Measurements from ENCODE around the gene SF3B6.

Gene SF3B6

DNA sequence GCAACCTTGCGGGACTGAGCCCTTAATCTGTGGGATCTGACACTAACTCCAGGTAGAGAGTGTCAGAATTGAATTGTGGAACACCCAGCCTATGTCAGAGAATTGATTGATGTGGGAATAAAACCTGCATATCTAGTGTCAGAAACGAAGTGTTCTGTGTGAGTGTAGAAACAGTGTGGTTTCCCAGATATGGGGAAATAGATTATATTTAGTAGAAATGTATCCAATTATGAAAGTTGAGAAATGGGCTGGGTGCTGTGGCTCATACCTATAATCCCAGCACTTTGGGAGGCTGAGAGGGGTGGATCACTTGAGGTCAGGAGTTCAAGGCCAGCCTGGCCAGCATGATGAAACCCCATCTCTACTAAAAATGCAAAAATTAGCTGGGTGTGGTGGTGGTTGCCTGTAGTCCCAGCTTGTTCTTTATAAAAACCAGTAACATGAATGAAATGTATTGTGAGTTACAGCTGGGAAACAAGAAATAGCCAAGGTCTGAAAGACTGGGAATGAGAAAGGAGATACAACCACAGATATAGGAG is 12.8 kb upstream of the SF3B6 start:
- no peak for DNase-seq

DNA sequence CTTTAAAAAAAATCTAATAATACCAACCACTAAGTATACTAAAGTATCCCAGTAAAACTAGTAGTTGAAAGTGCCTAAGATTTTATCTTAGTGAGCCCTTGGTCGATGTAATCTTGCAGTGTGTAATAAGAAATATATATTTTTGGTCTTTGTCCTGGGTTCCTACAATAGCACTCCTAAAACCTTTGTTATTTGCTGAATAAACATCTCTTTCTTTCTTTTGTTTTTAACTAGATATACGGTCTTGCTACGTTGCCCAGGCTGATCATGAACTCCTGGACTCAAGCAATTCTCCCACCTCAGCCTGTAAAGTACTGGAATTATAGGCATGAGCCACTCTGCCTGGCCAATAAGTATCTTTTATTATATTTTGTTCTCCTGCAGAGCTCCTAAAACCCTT is 10.9 kb upstream of the SF3B6 start:
- DNase-seq: no peak

DNA sequence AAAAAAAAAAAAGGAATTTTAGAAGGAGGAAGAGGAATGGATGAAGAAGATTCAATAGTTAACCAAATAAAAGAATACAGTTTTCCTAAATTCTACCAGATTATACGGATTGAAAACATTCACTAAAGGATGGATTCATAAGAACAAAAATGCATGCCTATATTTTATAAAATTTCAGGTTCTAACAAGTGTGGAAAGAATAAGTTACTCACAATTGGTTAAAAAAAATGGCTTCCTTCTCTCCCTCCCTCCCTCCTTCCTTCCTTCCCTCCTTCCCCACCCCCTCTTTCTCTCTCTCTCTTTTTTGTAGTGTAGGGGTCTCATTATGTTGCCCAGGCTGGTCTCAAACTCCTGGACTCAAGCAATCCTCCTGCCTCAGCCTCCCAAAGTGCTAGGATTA is 10.1 kb upstream of the SF3B6 start:
- no peak for DNase-seq

DNA sequence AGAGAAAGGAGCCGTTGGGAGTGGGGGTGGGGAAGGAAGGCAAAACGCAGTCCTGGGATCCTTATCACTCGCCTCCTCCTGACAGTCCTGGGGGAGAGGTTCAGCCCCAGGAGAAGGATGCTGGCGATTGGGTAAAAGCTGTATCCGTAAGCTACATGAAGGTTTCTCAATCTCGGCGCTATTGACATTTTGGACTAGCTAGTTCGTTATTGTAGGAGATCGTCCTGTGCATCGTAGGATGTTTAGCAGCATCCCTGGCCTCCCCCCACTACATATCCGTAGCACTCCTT is 9.0 kb upstream of the SF3B6 start:
- no peak for DNase-seq

DNA sequence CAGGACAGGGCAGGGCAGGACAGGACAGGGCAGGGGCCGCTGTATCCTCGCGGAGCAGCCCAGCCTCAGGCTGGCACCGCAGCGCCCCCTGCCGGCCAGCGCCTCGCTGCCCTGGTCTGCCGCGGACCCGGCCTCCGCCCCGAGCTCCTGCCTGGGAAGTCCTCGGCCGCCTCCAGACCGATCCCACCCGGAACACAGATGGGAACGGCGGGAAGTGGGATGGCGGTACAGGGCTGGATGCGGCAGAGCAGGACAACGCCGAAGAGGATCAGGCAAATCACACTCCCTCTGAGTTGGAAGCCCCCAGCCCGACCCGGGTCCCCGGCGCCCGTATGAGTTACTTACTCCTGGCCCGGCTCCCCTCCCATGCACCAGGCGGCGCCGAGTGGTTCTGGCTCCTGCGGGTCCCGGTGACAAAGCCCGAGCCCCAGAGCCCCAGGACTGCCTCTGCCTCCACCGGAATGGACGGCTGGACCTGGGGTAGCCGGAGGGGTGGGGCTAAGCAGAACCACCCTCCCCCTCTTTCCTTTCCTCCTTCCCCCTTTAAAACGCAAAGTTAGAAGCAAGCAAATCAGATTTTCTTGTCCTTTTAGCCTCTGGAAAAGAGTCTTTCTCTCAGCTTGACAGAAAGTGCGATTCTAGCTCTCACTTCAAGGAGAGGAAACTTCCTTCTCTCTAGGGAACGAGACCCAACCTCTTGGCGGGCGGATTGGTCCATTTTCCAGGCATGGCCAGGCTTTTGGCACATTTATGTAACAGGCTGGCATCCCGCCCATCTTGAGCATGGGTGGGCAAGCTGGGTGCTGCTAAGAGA is 8.5 kb upstream of the SF3B6 start, which contains the start of gene TP53I3:
TP53I3 (minus strand) TSS at position 449 of the 814 bp plus-strand sequence. CDS start 508 bp downstream, outside the sequence.
- peak; percentile 69 for DNase-seq

DNA sequence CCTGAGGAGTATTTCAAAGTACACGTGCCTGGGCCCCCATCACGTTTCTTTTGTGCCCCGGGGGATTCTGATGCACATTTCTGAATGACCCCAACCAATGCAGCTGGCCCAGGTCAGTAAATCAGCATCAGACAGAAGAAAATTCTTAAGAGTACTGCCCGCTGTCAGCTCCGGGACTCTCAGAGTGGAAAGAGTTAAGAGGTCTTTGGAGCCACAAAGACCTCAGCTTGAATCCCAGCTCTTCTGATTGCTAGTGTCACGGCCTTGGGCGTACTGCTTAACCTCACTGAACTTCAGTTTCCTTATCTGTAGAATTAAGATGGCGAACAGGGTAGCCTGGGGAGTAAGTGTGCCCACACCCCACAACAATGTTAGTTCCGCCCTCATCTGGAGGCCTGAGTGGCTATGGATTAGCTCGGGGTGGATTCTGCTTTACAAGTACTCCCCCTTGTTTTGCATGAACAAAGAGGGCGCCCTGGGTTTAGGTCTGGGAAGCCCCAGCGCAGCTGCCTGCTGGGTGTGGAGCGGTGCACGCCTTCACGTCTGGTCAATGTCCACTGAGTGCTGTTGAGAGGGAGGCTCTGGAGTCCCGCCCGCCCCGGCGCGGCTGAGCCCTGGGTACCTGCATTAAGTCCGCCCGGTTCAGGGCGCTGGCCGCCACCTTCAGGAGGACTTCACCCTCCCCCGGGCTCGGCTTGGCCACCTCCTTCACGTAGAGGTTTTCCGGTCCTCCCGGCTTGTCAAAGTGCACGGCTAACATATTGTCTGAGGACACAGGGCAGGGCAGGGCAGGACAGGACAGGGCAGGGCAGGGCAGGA is 7.7 kb upstream of the SF3B6 start:
- DNase-seq: peak; percentile 55

DNA sequence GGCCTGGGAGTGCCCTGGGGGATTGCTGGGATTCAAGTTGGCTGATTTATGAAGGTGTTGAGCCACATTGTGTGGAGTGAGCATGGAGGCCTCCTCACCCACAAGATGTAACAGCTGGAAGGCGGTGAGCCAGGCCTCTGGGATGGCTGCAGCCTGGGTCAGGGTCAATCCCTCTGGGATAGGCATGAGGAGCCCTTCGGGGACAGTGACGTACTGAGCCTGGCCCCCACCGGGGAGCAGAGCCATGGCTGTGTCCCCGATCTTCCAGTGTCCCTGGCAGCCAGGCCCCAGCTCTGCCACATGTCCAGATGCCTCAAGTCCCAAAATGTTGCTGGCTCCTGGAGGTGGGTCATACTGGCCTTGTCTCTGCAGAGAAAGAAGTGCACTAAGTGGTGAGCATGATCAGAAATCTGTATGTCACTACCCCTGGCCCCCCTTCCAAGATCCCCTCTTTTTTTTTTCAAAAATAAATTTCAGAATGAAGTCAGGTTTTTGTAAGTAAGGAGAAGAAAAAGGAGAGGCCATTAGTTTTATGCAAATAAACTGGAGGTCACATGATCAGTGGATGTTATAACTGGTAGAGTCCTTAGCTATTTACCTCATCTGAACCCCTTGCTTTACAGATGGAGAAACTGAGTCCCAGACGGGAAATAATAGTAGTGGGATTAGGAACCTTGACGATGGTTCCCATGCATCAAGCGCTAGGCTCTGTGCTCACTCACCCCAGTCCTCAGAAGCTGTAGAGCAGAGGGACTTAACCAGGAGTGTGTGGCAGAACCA is 6.9 kb upstream of the SF3B6 start:
- no peak for DNase-seq

DNA sequence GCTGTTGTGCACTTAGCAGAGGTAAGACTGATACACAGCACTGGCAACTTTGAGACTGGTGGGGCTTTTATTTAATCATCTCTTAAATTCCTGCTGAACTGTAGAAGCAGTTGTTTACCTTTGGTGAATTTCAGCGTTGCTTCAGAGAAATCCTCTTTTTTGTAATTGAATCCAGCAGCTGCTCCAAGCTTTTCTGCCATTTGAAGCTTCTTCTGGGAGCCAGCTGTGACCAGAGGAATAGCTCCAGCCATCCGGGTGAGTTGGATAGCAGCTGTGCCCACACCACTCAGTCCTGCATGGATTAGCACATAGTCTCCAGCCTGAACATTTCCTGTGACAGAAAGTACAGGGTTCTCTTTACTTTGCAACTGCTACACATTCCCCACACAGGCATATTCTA is 4.6 kb upstream of the SF3B6 start:
- no peak for DNase-seq

DNA sequence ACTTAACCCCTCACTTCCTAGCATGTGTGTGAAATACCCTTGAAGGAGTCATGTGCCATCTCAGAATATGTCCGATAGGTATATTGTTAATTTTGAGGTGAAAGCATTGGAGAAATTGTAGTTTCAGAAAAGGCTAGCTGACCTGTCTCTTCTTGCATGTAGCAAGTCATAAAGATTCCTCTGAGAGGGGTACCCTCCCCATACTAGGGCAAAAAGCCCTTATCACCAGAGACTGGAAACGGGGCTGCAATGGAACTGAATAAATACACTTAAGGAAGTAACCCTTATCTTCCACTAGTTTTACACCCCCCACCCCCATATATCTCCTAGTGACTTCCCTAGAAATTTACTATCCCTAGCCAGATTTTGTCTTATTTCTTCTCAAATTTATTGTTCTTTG is 1.8 kb upstream of the SF3B6 start:
- DNase-seq: no peak

DNA sequence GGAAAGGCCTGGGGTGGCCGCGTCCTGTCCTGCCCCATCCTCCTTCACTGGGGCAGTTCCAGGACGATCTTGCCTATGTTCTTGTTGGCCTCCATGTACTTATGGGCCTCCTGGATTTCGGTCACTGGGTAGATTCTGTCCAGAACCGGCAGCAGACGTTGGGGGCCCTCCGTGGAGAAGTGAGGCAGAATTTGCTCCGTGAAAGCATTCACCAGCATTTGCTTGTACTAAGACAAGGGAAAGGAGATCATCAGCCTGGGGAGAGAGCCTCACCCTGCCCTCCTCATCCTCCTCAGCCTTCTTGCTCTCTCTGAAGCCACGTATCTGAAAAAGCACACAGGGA is 1.4 kb upstream of the SF3B6 start:
- no peak for DNase-seq

DNA sequence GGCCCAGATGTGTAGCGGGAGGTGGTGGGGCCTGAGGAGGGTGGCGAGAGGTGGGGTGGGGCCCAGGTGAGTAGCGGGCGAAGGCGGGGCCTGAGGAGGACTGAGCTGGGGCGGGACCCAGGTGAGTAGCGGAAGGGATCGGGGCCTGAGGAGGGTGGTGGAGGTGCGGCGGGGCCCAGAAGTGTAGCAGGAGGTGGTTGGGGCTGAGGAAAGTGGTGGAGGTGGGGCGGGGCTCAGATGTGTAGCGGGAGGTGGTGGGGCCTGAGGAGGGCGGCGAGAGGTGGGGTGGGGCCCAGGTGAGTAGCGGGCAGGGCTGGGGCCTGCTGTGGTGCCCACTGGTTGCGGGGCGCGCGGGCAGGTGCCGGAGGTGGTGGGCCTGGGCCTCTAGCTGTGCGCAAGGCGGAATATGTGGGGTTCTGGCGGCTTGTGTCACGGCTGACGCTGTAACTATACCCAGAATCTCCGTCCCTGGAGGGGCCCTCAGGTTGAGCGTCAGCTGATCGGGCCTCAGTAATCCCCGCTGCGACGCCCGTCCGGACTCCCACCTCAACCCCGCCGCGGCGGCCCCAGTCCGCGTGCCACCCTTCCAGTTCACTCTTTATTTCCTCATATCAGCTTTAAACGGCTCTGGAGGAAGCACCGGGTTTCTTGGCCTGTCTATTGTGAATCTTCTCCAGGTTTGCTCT is 866 bp upstream of the SF3B6 start:
- DNase-seq: no peak

DNA sequence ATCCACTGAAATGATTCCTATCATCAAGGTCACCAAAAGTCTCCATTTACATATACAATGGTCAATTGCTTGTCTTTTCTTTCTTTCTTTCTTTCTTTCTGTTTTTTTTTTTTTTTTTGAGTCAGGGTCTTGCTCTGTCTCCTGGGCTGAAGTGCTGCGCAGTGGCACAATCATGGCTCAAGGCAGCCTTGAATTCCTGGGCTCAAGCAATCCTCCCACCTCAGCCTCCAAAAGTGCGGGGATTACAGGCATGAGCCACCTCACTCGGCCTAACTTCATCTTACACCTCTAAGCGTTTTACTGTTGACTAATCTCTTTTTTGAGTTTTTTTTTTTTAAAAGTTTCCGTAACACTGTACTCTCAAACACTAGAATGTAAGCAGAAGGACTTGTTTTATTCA is 867 bp downstream of the SF3B6 start:
- no peak for DNase-seq

DNA sequence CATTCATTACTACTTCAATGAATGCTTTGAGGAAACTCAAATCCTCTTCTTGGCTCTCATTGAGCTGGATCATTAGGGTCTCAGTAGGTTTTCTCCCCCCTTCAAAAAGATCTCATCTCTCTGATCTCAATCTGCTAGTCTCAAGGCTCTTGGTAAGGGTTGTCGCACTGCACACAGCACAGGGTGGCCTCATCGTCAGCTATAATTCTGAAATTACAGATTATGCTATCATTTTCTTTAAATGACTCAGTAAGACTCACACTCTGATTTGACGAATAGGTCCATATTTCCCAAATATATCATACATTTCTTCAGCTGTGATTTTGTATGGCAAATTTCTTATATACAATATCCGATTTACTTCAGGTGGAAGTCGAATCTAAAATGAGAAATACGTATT is 2.3 kb downstream of the SF3B6 start:
- DNase-seq: no peak

DNA sequence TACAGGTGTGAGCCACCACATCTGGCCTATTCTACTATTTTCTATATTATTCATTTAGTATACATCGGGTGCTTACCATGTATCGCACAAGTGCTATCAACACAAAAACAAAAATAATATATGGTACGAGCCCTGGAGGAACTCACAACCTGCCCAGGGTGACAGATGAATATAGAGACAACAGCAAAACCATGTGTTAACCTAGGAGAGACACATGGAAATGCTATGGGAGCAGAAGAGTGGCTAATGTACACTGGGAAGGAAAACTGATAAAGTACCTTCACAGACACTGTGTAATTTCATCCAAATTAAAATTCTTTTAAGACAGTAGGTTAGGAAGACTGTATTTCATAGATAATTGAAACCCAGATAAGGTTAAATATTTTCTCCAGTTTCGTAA is 3.9 kb downstream of the SF3B6 start:
- no peak for DNase-seq

DNA sequence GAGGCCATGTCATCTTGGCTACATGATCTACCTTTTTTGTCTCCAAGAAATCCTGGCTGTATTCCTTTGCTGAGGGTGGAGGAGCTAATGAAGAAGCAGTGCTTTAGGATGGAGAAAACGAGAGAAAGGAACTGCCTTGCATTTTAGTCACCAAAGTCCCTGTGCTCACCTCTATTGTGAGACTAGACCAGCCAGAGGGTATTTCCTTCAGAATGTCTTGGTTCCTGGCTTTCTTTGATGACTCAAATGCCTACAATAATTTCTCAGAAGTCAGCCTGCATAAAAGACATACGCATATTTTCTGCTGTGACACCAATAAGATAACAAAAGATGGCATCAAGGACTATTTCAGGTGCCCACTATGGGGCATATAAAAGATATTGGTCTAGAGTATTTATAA is 10.8 kb downstream of the SF3B6 start:
- no peak for DNase-seq

DNA sequence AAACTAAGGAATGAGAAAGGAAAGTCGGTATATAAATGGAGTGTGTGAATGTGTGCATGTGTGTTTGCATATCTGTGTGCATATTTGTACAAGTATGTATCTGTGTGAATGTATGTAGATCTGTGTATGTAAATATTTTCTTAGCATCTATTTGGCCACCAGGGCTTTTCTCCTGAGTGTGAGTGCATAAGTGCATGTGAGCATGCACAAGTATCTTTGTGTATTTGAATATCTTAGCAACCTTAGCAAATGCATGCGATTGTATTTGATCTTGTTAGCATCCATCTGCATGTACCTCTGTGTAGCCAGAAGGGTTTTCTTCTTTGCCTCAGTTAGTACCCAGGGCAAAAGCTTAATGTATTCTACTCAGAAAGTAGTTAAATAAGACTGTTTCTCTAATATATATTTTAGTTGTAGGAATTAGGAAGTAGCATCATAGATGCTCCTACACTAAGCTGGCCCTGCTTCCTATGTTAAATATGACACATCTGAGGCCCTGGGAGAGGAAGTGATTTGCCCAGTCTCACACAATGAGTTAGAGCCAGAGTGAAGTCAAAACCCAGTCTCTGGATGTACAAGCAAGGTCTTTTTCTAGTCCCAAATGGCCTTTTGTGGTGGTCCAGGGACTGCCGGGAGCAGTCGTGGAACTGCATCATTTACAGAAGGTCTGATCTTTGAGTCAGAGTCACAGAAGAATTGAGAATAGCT is 17.4 kb downstream of the SF3B6 start:
- no peak for DNase-seq

DNA sequence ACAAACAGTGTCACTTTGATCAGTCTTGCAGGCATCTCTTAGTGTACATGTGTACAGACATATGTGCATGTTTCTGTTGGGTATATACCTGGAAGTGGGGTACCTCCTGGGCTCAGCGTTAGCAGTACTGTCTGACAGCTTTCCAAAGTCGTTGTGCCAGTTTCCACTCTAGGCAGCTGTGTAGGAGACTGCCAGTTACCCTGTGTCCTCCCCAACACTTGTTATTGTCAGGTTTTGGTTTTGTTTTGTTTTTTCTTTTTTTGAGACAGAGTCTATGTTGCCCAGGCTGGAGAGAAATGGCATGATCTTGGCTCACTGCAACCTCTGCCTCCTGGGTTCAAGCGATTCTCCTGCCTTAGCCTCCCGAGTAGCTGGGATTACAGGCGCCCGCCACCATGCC is 20.4 kb downstream of the SF3B6 start:
- no peak for DNase-seq

DNA sequence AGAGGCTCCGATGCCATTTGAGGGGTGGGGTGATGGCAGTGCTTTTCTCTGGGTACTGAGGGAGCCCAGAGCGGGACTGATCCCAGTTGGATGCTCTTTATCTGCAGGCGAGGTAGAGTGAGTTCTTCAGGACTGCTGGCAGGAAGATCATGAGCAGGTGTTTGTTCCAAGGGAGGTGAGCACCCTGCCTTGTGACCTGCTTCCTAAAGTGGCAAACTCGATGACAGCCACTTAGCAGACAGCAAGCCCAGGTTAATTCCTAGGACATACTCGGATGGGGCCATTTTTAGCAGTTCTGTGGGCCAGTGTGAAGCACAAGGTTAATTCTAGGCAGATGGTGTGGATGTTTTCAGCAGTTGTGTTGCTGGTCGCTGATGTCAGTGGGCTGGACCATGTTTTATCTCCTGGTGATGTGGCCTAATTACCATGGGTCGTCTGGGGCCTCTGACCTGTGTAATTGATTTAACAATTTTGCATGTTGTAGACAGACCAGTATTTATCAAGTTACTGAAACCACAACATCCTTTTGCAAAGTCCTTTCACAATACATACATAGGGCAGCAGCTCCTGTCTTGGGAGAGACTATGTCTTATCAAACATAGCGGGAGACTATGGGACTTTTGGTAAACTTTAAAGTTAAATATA is 21.6 kb downstream of the SF3B6 start:
- DNase-seq: no peak

DNA sequence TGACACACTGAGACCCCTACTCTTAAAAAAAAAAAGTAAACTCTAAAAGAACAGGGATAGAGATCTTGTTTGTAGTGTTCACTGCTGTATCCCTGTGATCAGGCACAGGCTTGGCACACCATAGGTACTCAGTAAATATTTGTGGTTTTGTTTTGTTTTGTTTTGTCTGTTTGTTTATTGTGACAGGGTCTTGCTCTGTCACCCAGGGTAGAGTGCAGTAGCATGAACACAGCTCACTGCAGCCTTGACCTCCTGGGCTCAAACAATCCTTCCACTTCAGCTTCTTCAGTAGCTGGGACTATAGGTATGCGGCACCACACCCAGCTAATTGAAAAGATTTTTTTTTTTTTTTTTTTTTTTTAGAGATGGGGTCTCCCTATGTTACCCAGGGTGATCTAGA is 23.2 kb downstream of the SF3B6 start:
- no peak for DNase-seq

DNA sequence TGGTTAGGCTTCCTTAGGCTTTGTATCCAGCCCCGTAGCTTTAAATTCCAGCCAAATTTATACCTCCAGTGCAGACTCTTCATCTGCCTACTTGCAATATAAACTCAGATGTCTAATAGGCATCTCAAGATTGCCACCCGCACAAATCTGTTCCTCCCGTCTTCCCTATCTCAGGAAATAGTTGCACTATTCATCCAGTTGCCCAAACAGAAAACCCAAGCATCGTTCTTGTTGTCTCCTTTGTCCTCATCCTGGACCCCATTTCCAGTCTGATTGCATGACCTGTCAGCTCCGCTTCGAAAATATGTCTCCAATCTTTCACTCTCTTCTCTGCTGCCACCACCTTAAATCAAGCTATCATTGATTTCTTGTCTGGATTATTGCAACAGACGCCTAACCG is 24.3 kb downstream of the SF3B6 start:
- DNase-seq: no peak

DNA sequence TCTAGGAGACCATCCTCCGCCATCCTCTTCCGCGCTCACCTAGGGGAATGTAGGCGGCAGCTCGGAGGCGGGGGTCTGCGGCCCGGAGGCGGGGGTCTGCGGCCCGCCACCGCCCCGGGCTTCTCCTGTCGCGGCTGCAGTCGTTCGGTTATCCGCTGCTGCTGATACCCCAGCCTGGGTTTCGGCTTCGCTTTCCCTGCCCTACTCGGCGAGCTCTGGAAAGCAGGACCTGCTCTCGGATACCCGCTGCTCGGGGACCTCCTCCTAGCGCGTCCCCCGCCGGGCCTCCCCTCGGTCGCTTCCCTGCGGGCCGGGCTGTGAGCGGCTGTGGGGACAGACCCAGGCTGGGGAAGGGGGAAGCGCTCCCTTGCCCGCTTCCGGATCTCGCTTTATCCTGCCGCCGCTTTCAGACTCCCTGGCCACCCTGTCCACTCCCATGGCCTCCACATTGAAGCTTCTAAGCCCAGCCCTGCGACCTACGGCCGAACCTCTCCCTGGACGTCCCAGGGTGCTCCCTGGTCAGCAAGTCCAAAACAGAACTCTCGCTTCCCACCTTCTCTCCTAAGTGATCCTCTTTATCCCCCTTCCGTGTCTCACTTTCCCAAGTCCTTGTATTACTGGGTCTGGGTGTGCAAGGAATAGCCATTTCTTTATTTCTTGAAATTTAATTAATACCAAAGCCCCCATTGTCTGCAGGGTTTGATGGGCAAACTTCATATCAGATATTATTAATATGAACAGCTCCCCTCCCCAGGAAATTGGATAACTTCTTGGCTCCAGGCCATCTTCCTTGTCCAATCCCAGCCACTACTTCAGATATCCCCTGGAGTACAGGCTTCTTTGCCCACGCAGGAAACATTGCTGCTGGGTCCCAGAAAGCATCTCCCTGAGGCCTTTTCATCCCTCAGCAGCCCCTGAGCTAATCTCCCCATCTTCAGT is 25.8 kb downstream of the SF3B6 start:
- no peak for DNase-seq
